ENCODE results near the gene GOLGA3.
A peak's percentile ranks its signal among the peaks of the same experiment; 100 is the strongest.

Gene GOLGA3

DNA sequence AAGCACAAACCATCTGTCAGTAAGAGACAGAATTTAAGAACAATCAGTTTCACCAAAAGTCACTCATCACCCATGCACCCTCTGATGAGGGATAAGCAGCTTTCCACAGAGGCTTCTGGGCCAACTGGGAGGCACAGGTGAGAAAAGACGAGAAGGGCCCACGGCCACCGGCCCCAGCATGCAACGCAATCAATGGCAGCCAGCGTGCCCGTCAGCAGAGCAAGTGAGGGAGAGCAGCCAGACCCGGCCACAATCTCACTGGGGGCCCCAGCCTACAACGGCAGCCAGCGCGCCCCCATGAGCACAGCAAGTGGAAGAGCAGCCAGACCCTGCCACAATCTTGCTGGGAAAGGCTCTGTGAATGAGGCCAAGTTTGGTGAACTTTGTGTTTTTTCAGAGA lies 80.3 kb downstream of the GOLGA3 start:
- DNase-seq (ENCODE audit: low spot score): no peak
- no peaks in the 10 kb centered on the region for H3K9me3 Mint-ChIP-seq
- no peaks in the 10 kb centered on the region for H3K27me3 Mint-ChIP-seq (ENCODE audit: low read depth)
- H3K4me1 Mint-ChIP-seq (ENCODE audit: low read depth): no peaks in the 10 kb centered on the region
- peaks cover 57% of the 10 kb centered on the region for H3K36me3 Mint-ChIP-seq (ENCODE audit: low read depth)
- no peak overlapping the region for H3K27ac Mint-ChIP-seq
- no peak overlapping the region for H3K4me3 Mint-ChIP-seq

DNA sequence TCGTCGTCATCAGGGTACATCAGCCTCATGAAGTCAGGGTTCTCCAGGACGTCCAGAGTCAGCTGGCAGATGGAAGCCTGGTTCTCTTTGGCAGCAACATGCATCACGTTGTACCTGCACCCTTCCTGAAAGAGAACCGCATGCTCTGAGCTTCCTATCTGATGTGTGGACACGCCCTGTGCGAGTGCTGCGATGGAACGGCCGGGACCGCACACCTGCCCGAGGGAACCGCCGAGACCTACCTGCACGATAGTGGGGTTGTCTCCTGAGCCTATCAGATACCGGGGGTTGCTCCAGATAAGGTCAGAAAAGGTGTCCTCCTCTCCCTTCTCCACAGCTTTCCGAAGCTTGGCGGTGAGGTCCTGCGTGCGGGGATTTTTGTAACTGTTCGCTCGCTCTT lies 80.8 kb downstream of the GOLGA3 start:
- peaks cover 58% of the 10 kb centered on the region for H3K36me3 Mint-ChIP-seq (ENCODE audit: low read depth)
- H3K9me3 Mint-ChIP-seq: no peaks in the 10 kb centered on the region
- no peak for DNase-seq (ENCODE audit: low spot score)
- H3K4me3 Mint-ChIP-seq: no peak overlapping the region
- no peaks in the 10 kb centered on the region for H3K4me1 Mint-ChIP-seq (ENCODE audit: low read depth)
- no peaks in the 10 kb centered on the region for H3K27me3 Mint-ChIP-seq (ENCODE audit: low read depth)
- H3K27ac Mint-ChIP-seq: no peak overlapping the region

DNA sequence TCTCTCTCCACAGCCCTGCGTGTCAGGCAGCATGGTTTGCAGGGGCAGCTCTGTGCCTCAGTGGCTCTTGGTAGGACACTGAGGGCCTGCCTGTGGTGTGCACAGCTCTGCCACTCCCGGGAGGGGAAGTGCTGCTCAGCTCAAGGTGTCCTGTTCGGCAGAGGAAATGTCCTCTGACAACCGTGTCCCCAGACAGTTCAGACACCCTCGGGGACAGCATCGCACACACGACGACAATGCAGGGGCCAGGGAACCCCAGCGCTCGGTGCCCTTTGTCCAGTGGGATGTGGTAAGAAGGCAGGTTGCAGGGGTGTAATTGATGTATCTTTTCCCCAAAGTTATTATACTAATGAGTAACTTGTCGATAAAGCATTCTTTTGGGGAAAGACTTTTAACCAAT lies 81.3 kb downstream of the GOLGA3 start:
- no peak for DNase-seq (ENCODE audit: low spot score)
- no peaks in the 10 kb centered on the region for H3K27me3 Mint-ChIP-seq (ENCODE audit: low read depth)
- peaks cover 60% of the 10 kb centered on the region for H3K36me3 Mint-ChIP-seq (ENCODE audit: low read depth)
- H3K27ac Mint-ChIP-seq: no peak overlapping the region
- no peak overlapping the region for H3K4me3 Mint-ChIP-seq
- H3K4me1 Mint-ChIP-seq (ENCODE audit: low read depth): no peaks in the 10 kb centered on the region
- H3K9me3 Mint-ChIP-seq: no peaks in the 10 kb centered on the region

DNA sequence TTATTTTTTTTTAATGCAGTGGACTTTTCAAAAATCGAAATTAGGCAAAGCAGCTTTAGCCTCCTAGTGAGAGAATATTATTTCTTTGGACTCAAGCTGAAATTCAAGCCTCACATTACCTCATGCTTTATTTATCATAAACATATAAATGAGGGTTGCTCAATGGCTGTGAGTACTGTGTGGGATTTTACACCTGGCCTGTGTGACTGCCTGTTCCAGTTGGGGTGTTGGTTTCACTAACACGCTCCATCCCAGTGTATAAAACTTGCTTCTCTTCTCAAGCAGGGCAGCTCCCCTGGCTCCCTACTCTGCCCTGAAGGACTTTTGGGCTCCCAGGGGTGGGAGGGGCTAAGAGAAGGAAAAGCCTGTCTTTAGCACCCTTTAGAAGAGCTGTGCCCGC lies 82.1 kb downstream of the GOLGA3 start:
- no peak for DNase-seq (ENCODE audit: low spot score)
- Mint-ChIP-seq H3K4me1 (ENCODE audit: low read depth) (no peaks in the 10 kb centered on the region), H3K9me3 (no peaks in the 10 kb centered on the region)

DNA sequence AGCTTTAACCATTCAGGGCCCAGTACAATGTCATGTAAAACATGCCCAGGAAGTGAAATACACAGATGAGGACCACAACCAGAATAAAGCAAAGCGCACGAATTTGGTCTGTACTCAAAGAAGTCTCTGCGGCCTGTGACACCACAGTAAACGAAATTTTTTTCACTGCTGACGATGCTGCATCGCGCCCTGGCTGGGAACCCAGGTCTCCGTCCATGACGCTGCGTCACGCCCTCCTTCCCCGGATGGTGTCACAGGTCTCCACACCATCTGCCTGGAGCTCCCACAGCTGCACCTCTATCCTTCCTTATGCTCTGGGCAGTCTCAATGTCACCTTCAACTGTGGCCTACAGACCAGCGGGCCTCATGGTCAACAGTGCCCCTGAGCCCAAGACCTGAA lies 84.8 kb downstream of the GOLGA3 start:
- Mint-ChIP-seq H3K27ac (no peak overlapping the region), H3K4me1 (ENCODE audit: low read depth) (no peaks in the 10 kb centered on the region), H3K4me3 (no peak overlapping the region), H3K36me3 (ENCODE audit: low read depth) (peaks cover 78% of the 10 kb centered on the region), H3K27me3 (ENCODE audit: low read depth) (no peaks in the 10 kb centered on the region), H3K9me3 (no peaks in the 10 kb centered on the region)
- no peak for DNase-seq (ENCODE audit: low spot score)

More for the DNA sequence above, 82.1 kb downstream of the GOLGA3 start:
- Mint-ChIP-seq H3K27ac (no peak overlapping the region), H3K27me3 (ENCODE audit: low read depth) (no peaks in the 10 kb centered on the region), H3K36me3 (ENCODE audit: low read depth) (peaks cover 66% of the 10 kb centered on the region), H3K4me3 (no peak overlapping the region)

GRCh38 chr12:132741620-132742019 lies 87.0 kb downstream of the GOLGA3 start:
- DNase-seq (ENCODE audit: low spot score): no peak
- peaks cover 74% of the 10 kb centered on the region for H3K36me3 Mint-ChIP-seq (ENCODE audit: low read depth)
- H3K4me3 Mint-ChIP-seq: no peak overlapping the region
- H3K9me3 Mint-ChIP-seq: no peaks in the 10 kb centered on the region
- no peak overlapping the region for H3K27ac Mint-ChIP-seq
- no peaks in the 10 kb centered on the region for H3K4me1 Mint-ChIP-seq (ENCODE audit: low read depth)
- no peaks in the 10 kb centered on the region for H3K27me3 Mint-ChIP-seq (ENCODE audit: low read depth)

- Mint-ChIP-seq H3K27me3 (ENCODE audit: low read depth) (no peaks in the 10 kb centered on the region), H3K4me1 (ENCODE audit: low read depth) (no peaks in the 10 kb centered on the region), H3K4me3 (no peak overlapping the region), H3K36me3 (ENCODE audit: low read depth) (peaks cover 74% of the 10 kb centered on the region), H3K9me3 (no peaks in the 10 kb centered on the region), H3K27ac (no peak overlapping the region)
- no peak for DNase-seq (ENCODE audit: low spot score)
Measured at GRCh38 chr12:132740652-132741051, 88.0 kb downstream of the GOLGA3 start.

DNA sequence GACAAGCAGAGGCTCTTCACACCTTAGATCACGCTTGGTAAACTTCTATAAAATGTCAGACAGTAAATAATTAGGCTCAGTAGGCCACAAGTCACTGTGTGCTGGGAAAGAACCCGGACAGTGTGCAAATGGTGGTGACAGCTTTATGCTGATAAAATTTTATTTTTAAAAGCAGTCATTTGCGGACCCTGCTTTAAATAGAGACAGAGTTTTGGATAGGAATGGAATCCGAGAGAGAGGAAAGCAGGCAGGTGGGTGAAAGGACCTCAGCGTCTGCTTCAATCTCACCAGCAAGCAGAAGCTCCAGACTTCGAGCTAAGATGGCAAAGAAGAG lies 88.4 kb downstream of the GOLGA3 start:
- DNase-seq (ENCODE audit: low spot score): no peak
- Mint-ChIP-seq H3K9me3 (no peaks in the 10 kb centered on the region), H3K4me3 (no peak overlapping the region), H3K4me1 (ENCODE audit: low read depth) (no peaks in the 10 kb centered on the region), H3K27ac (no peak overlapping the region), H3K27me3 (ENCODE audit: low read depth) (no peaks in the 10 kb centered on the region), H3K36me3 (ENCODE audit: low read depth) (peaks cover 76% of the 10 kb centered on the region)

- H3K27me3 Mint-ChIP-seq (ENCODE audit: low read depth): no peaks in the 10 kb centered on the region
- no peak overlapping the region for H3K4me3 Mint-ChIP-seq
- no peak overlapping the region for H3K27ac Mint-ChIP-seq
- H3K9me3 Mint-ChIP-seq: no peaks in the 10 kb centered on the region
- H3K36me3 Mint-ChIP-seq (ENCODE audit: low read depth): peaks cover 76% of the 10 kb centered on the region
- no peak for DNase-seq (ENCODE audit: low spot score)
- no peaks in the 10 kb centered on the region for H3K4me1 Mint-ChIP-seq (ENCODE audit: low read depth)
Measured at GRCh38 chr12:132739600-132740312, 88.9 kb downstream of the GOLGA3 start.

DNA sequence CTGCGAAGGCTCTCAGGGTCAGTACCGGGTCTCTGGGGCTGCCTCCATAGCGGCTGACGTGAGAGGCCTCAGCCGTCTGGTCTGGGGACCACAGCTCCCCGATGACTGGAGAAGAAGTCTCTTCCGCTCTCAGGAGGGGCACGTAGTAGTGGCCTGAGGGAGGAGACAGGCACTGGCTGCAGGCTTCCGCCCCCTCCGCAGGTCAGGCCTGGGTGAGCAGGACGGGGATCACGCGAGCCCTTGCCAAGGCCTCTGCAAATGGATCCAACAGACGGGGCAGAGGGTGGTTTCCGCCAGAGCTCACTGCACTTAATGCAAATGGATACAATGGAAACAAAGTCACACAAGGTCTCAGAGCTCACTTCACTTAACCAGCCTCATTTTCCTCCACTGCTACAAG lies 91.8 kb downstream of the GOLGA3 start:
- no peaks in the 10 kb centered on the region for H3K27me3 Mint-ChIP-seq (ENCODE audit: low read depth)
- H3K36me3 Mint-ChIP-seq (ENCODE audit: low read depth): peaks cover 79% of the 10 kb centered on the region
- H3K27ac Mint-ChIP-seq: no peak overlapping the region
- no peak overlapping the region for H3K4me3 Mint-ChIP-seq
- DNase-seq (ENCODE audit: low spot score): no peak
- no peaks in the 10 kb centered on the region for H3K9me3 Mint-ChIP-seq
- H3K4me1 Mint-ChIP-seq (ENCODE audit: low read depth): no peaks in the 10 kb centered on the region

DNA sequence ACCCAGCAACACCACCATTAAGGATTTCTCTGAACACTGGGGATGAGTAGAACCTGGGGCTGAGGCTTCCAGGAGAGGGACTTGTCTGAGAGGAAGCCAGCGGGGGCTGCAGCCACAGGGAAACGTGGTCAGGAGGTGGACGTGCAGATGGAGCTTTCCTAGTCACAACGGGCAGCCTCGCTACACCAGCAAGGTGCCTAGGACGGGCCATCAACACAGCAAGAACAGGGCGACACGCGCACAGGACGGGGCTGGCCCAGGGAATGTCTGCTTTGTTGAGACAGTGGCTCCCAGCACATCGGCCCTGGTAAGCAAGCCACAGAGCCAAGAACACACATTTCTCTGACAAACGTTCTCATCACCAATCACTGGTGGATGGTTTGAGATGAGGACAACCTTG lies 92.3 kb downstream of the GOLGA3 start:
- no peak for DNase-seq (ENCODE audit: low spot score)
- no peak overlapping the region for H3K4me3 Mint-ChIP-seq
- H3K27me3 Mint-ChIP-seq (ENCODE audit: low read depth): no peaks in the 10 kb centered on the region
- H3K4me1 Mint-ChIP-seq (ENCODE audit: low read depth): no peaks in the 10 kb centered on the region
- no peak overlapping the region for H3K27ac Mint-ChIP-seq
- no peaks in the 10 kb centered on the region for H3K9me3 Mint-ChIP-seq
- H3K36me3 Mint-ChIP-seq (ENCODE audit: low read depth): peaks cover 79% of the 10 kb centered on the region

GRCh38 chr12:132735496-132735895 lies 93.2 kb downstream of the GOLGA3 start:
- Mint-ChIP-seq H3K4me1 (ENCODE audit: low read depth) (no peaks in the 10 kb centered on the region), H3K4me3 (no peak overlapping the region), H3K27me3 (ENCODE audit: low read depth) (no peaks in the 10 kb centered on the region), H3K36me3 (ENCODE audit: low read depth) (peaks cover 79% of the 10 kb centered on the region), H3K27ac (no peak overlapping the region), H3K9me3 (no peaks in the 10 kb centered on the region)
- no peak for DNase-seq (ENCODE audit: low spot score)

DNA sequence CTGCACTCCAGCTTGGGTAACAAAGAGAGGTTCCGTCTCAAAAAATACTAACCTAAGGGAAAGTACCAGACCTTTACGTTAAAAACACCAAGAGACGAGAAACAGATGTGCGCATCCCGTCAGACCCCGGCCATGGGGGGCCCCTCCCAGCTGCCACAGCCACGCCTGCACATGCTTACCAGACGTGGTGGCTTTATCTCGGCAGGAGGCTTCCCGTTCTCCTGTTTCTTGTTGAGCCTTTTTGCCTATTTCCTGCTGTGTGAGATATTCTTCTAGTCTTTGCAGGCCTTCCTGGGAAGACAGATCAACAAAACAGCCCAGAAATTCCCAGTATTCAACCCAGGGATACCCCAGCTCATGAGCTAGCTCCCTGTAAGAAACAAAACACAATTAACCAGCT lies 94.5 kb downstream of the GOLGA3 start:
- Mint-ChIP-seq H3K9me3 (no peaks in the 10 kb centered on the region), H3K4me3 (no peak overlapping the region), H3K4me1 (ENCODE audit: low read depth) (peaks cover 1% of the 10 kb centered on the region), H3K27ac (no peak overlapping the region), H3K27me3 (ENCODE audit: low read depth) (no peaks in the 10 kb centered on the region), H3K36me3 (ENCODE audit: low read depth) (peaks cover 79% of the 10 kb centered on the region)
- no peak for DNase-seq (ENCODE audit: low spot score)

DNA sequence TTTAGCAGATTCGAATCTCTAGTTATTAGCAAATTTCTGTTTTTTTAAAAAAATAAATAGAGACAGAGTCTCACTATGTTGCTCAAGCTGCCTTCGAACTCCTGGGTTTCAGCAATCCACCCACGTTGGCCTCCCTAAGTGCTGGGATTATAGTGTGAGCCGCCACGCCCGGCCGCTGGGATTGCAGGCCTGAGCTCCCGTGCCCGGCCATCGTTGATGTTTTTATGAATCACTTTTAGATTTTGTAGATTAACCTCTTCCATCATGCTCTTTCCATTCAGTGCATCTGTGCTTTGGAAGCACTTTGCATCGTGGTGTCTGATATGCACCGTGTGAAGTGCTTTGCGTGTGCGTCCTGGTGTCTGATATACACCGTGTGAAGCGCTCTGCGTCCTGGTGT lies 97.1 kb downstream of the GOLGA3 start:
- Mint-ChIP-seq H3K36me3 (ENCODE audit: low read depth) (peaks cover 82% of the 10 kb centered on the region), H3K4me1 (ENCODE audit: low read depth) (peaks cover 1% of the 10 kb centered on the region), H3K4me3 (no peak overlapping the region), H3K9me3 (no peaks in the 10 kb centered on the region), H3K27ac (no peak overlapping the region), H3K27me3 (ENCODE audit: low read depth) (no peaks in the 10 kb centered on the region)
- DNase-seq (ENCODE audit: low spot score): no peak

GRCh38 chr12:132730353-132730752 lies 98.3 kb downstream of the GOLGA3 start:
- Mint-ChIP-seq H3K27ac (peak overlapping the region; percentile 38), H3K27me3 (ENCODE audit: low read depth) (no peaks in the 10 kb centered on the region), H3K9me3 (no peaks in the 10 kb centered on the region), H3K36me3 (ENCODE audit: low read depth) (peaks cover 85% of the 10 kb centered on the region), H3K4me3 (no peak overlapping the region), H3K4me1 (ENCODE audit: low read depth) (peaks cover 1% of the 10 kb centered on the region)
- DNase-seq (ENCODE audit: low spot score): no peak
